WI38 (cell line): ENCODE results near the gene ATP6AP2.
A peak's percentile ranks its signal among the peaks of the same experiment; 100 is the strongest.

Experiments used
- H3K4me3 ChIP-seq: 2 replicates; pipeline ENCODE4 v1.5.1; 2011; ENCODE audit warnings: low read depth, mild to moderate bottlenecking, control low read depth, low read length
- CTCF ChIP-seq: IDR thresholded peaks from 2 replicates; pipeline ENCODE4 v1.5.1; 2012; ENCODE audit warnings: low read depth, mild to moderate bottlenecking, control low read depth, low read length

ATP6AP2 gene

DNA sequence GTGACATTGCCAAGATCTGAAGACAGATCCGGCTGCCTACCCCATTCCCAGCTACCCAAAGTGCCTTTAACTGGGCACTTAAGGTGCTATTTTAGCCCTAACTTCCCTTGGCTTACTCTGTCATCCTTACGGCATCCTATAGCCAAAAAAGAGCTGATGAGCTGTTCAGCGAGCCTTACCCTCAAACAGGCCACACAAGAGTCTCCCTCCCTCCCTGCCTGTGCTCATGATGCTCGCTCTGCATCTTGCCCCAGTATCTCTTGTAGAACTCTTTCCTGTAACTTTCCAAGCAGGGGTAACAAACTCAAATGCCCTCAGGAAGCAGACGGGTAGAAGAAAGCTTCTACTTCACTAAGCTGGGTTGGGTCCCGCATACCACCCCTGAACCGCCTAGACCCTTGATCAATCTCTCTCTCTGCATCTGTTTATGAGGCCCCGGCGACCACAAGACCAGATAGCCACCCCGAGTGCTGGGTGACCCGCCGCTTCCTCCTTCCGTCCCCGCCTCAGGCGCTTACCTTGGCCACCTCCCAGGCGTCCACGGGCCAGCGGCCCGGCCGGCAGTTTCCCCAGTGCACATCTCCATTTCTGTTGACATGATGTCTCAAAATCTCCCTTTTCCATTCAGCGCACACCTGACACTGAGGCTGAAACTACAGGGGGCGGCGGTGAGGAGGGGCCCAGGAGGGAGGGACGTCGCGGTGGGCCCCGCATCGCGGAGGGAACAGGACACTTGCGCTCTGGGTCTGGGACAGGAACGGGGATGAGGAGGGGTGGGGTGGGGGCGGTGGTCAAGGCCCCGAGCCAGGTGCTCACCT, 65.9 kb downstream of the ATP6AP2 start:
- peak overlapping the region; percentile 76 for H3K4me3 ChIP-seq
- TF ChIP-seq CTCF, result no peak

GRCh38 chrX:40647307-40648197, 66.8 kb downstream of the ATP6AP2 start, which contains the start of gene CXorf38:
Gene CXorf38 (minus strand): TSS chrX:40647561. CDS start chrX:40647520, 41 bp downstream.
- peak within 1 kb of the TSS; percentile 76 for H3K4me3 ChIP-seq
- TF ChIP-seq CTCF, result no peak

GRCh38 chrX:40651620-40652223, 71.0 kb downstream of the ATP6AP2 start:
- peak; percentile 41; the same call in 1 of the 2 replicates for TF ChIP-seq CTCF
- H3K4me3 ChIP-seq, result no peak overlapping the region

GRCh38 chrX:40652664-40653063, 71.9 kb downstream of the ATP6AP2 start:
- no peak overlapping the region for H3K4me3 ChIP-seq
- TF ChIP-seq CTCF, result no peak

DNA sequence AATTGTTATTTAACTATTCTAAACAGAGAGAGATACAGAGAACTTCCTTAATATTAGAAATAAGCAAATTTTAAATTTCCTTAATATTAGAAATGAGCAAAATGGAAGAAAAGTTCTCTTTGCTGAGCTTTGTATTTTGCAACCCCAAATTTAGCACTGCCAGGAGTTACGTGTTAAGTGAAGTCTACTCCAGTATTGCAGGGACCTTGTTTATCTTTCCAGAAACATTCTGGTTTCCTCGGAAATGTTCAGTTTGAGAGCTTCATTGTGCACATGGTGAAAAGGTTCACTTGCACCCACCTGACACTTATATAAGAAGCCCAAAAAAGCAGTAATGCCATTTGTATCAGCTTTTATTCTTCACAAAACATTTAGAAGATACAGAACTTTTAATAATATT, 72.8 kb downstream of the ATP6AP2 start:
- no peak overlapping the region for H3K4me3 ChIP-seq
- no peak for TF ChIP-seq CTCF
